HepG2 (cell line): ENCODE results near the gene ABHD3. TPM values are rescaled to one million over a fixed set of nuclear protein-coding genes. Genes with fewer than 3 reads are reported as not detected.

ENCODE experiments used
- ARNTL ChIP-seq: sonication (generic); formaldehyde crosslinking; IDR thresholded peaks from 2 replicates; pipeline ENCODE4 v1.4.0; 2020; ENCODE audit warnings: mild to moderate bottlenecking, missing genetic modification reagents
- BRD4 ChIP-seq: sonication (generic); formaldehyde crosslinking; IDR thresholded peaks from 2 replicates; pipeline ENCODE4 v1.4.0; 2020; ENCODE audit warnings: missing genetic modification reagents
- CAMTA2 ChIP-seq: sonication (generic); formaldehyde crosslinking; IDR thresholded peaks from 2 replicates; pipeline ENCODE4 v1.4.0; 2020; ENCODE audit warnings: mild to moderate bottlenecking, missing genetic modification reagents, borderline replicate concordance
- FIP1L1 ChIP-seq: fragments of 200-400 bp; formaldehyde crosslinking; IDR thresholded peaks from 2 replicates; pipeline ENCODE4 v1.6.1; 2018; ENCODE audit warnings: low read depth, mild to moderate bottlenecking, low read length, moderate library complexity, borderline replicate concordance; ENCODE audit not compliant: insufficient read depth
- HIVEP1 ChIP-seq: sonication (generic); formaldehyde crosslinking; IDR thresholded peaks from 2 replicates; pipeline ENCODE4 v1.4.0; 2020; ENCODE audit warnings: mild to moderate bottlenecking, missing genetic modification reagents
- IKZF1 ChIP-seq: fragments of 450-650 bp; IDR thresholded peaks from 2 replicates; pipeline ENCODE4 v1.7.1; 2016
- KDM5A ChIP-seq: fragments of 200-600 bp; sonication (generic); IDR thresholded peaks from 2 replicates; pipeline ENCODE4 v1.7.0; 2018; ENCODE audit warnings: antibody characterized with exemption, mild to moderate bottlenecking, low read length, borderline replicate concordance
- MXD3 ChIP-seq: IDR thresholded peaks from 2 replicates; pipeline ENCODE4 v1.6.1; 2016; ENCODE audit warnings: mild to moderate bottlenecking, missing biosample characterization, missing genetic modification reagents
- NFE2 ChIP-seq: sonication (generic); formaldehyde crosslinking; IDR thresholded peaks from 2 replicates; pipeline ENCODE4 v1.4.0; 2020; ENCODE audit warnings: missing genetic modification reagents
- NR2F1 ChIP-seq, 2 experiments: fragments of 450-650 bp in 1 of 2; formaldehyde crosslinking in 1 of 2; IDR thresholded peaks; 2 replicates each; pipeline versions ENCODE4 v1.5.0 to v1.6.1; 2016 to 2020; ENCODE audit warnings: mild to moderate bottlenecking in 1 of 2, missing compliant biosample characterization in 1 of 2, missing genetic modification reagents in 1 of 2, moderate library complexity in 1 of 2
- ONECUT2 ChIP-seq: sonication (generic); formaldehyde crosslinking; IDR thresholded peaks from 2 replicates; pipeline ENCODE4 v1.4.0; 2020; ENCODE audit warnings: missing genetic modification reagents
- PHF8 ChIP-seq: sonication (generic); formaldehyde crosslinking; IDR thresholded peaks from 2 replicates; pipeline ENCODE4 v1.5.0; 2020; ENCODE audit warnings: missing genetic modification reagents
- SALL1 ChIP-seq: sonication (generic); formaldehyde crosslinking; IDR thresholded peaks from 2 replicates; pipeline ENCODE4 v1.8.0; 2022; ENCODE audit warnings: mild to moderate bottlenecking, missing genetic modification reagents
- SKI ChIP-seq: fragments of 450-650 bp; IDR thresholded peaks from one replicate; pipeline ENCODE4 v1.6.1; 2018; ENCODE audit warnings: mild to moderate bottlenecking; ENCODE audit not compliant: partially characterized antibody
- TBP ChIP-seq: sonication (generic); formaldehyde crosslinking; IDR thresholded peaks from 2 replicates; pipeline ENCODE4 v1.5.0; 2020; ENCODE audit warnings: missing genetic modification reagents
- TMF1 ChIP-seq: sonication (generic); formaldehyde crosslinking; IDR thresholded peaks from 2 replicates; pipeline ENCODE4 v1.8.1; 2022; ENCODE audit warnings: low read depth, missing genetic modification reagents
- TOE1 ChIP-seq: sonication (generic); formaldehyde crosslinking; IDR thresholded peaks from 2 replicates; pipeline ENCODE4 v1.4.0; 2020; ENCODE audit warnings: mild to moderate bottlenecking, missing genetic modification reagents
- XRCC5 ChIP-seq: fragments of 200-400 bp; formaldehyde crosslinking; optimal IDR thresholded peaks from 2 replicates; pipeline ENCODE3; 2017; ENCODE audit warnings: mild to moderate bottlenecking, low read length
- ZNF205 ChIP-seq: IDR thresholded peaks from 2 replicates; pipeline ENCODE4 v1.6.1; 2018; ENCODE audit warnings: missing biosample characterization, missing genetic modification reagents
- ZNF253 ChIP-seq: sonication (generic); formaldehyde crosslinking; IDR thresholded peaks from 2 replicates; pipeline ENCODE4 v1.8.0; 2022; ENCODE audit warnings: mild to moderate bottlenecking, missing genetic modification reagents, borderline replicate concordance
- ZNF317 ChIP-seq: sonication (generic); formaldehyde crosslinking; IDR thresholded peaks from 2 replicates; pipeline ENCODE4 v1.5.0; 2020; ENCODE audit warnings: mild to moderate bottlenecking, missing genetic modification reagents
- ZNF713 ChIP-seq: sonication (generic); formaldehyde crosslinking; IDR thresholded peaks from 2 replicates; pipeline ENCODE4 v1.4.0; 2020; ENCODE audit warnings: mild to moderate bottlenecking, missing genetic modification reagents
- polyA plus RNA-seq, 8 experiments: library from polyadenylated mRNA; depleted of rRNA in 3 of 8; stranded (reverse) in 7 of 8; unstranded in 1 of 8; fragments of >200 nt; fragmentation: Illumina TruSeq in 4 of 8; extraction: Trizol in 4 of 8; gene quantifications; 2 replicates each; pipeline versions ENCODE4 v1.2.1 to v1.2.3, GENCODE V29; 2011 to 2016; ENCODE audit warnings: low read depth in 4 of 8, missing spikeins in 1 of 8, mixed read lengths in 1 of 8; ENCODE audit not compliant: insufficient read depth in 1 of 8
- total RNA-seq, 5 experiments: library from RNA; depleted of rRNA; stranded (reverse); fragments of >200 nt; fragmentation: Illumina TruSeq; extraction: Trizol; gene quantifications; 2 replicates each; pipeline ENCODE4 v1.2.3, GENCODE V29; 2016; ENCODE audit warnings: low read depth in 1 of 5
- TF ChIP-seq, protein P1 (sequence below): sonication (generic); formaldehyde crosslinking; IDR thresholded peaks from 2 replicates; pipeline ENCODE4 v1.9.0; 2022; ENCODE audit warnings: missing genetic modification reagents, mild to moderate bottlenecking, borderline replicate concordance
- TF ChIP-seq, protein P2 (sequence below): sonication (generic); formaldehyde crosslinking; IDR thresholded peaks from 2 replicates; pipeline ENCODE4 v1.5.1; 2020; ENCODE audit warnings: missing genetic modification reagents, mild to moderate bottlenecking, borderline replicate concordance
- TF ChIP-seq, protein P3 (sequence below): IDR thresholded peaks from 2 replicates; pipeline ENCODE4 v1.6.1; 2012; ENCODE audit warnings: inconsistent platforms

The ABHD3 gene
- total and polyA plus RNA-seq, 2 of the 13 experiments (the other 11 are each of a cell fraction or from before 2014, with no cell fraction given), result 32.1 to 40.2 TPM

DNA sequence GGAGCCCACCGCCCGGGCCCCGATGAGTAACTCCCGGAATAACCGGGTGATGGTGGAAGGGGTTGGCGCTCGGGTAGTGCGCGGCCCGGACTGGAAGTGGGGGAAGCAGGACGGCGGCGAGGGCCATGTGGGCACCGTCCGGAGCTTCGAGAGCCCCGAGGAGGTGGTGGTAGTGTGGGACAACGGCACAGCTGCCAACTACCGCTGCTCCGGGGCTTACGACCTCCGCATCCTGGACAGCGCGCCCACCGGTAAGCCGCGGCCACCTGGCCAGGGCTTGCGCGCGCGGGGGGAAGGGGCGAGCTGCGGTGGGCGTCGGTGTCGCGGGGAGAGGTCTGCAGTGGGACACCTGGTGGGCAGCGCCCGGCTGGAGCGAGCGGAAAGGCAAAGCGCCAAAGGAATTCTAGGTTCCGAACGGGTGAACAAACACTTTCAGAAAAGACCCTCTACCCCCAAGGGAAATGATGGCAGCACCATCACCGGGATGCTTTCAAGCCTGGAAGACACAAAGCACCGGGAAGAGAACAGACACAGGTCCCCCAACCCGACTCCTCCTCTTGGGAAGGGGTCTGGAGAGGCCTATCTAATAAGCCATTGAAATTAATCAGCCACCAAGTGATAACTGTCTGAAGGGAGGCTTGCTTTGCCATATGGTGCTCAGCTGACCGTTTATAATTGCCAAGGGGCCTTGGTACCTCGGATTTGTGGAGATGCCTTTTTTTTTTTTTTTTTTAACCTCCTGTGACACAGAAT is 37.2 kb upstream of the ABHD3 start (continued):
- TF ChIP-seq, protein P1, sequence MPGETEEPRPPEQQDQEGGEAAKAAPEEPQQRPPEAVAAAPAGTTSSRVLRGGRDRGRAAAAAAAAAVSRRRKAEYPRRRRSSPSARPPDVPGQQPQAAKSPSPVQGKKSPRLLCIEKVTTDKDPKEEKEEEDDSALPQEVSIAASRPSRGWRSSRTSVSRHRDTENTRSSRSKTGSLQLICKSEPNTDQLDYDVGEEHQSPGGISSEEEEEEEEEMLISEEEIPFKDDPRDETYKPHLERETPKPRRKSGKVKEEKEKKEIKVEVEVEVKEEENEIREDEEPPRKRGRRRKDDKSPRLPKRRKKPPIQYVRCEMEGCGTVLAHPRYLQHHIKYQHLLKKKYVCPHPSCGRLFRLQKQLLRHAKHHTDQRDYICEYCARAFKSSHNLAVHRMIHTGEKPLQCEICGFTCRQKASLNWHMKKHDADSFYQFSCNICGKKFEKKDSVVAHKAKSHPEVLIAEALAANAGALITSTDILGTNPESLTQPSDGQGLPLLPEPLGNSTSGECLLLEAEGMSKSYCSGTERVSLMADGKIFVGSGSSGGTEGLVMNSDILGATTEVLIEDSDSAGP (CRISPR knock-in tag), result peak; percentile 59; the same call in 1 of the 2 replicates
- TF ChIP-seq IKZF1, result no peak
- no peak for TF ChIP-seq HIVEP1 (CRISPR knock-in tag)
- TF ChIP-seq NR2F1 (CRISPR knock-in tag; IDR thresholded peaks at IDR 0.05), result no peak
- TF ChIP-seq TBP (CRISPR knock-in tag), result no peak
- TF ChIP-seq, protein P2, sequence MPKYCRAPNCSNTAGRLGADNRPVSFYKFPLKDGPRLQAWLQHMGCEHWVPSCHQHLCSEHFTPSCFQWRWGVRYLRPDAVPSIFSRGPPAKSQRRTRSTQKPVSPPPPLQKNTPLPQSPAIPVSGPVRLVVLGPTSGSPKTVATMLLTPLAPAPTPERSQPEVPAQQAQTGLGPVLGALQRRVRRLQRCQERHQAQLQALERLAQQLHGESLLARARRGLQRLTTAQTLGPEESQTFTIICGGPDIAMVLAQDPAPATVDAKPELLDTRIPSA, result no peak
- TF ChIP-seq XRCC5, result peak; percentile 69
- TF ChIP-seq ZNF205 (CRISPR knock-in tag), result no peak
- no peak for TF ChIP-seq FIP1L1
- no peak for TF ChIP-seq BRD4 (CRISPR knock-in tag)
- TF ChIP-seq ONECUT2, result no peak
- no peak for TF ChIP-seq ZNF713 (CRISPR knock-in tag)
- TF ChIP-seq KDM5A, result 0 out of 2 replicates have a peak, but pooled peaks have one; percentile 14
- no peak for TF ChIP-seq CAMTA2
- no peak for TF ChIP-seq TMF1 (CRISPR knock-in tag)
- peak; percentile 43; the same call in 1 of the 2 replicates for TF ChIP-seq SALL1 (CRISPR knock-in tag)
- TF ChIP-seq PHF8, result peak; percentile 38
- TF ChIP-seq TOE1 (CRISPR knock-in tag), result no peak
- peak; percentile 32; the same call in 1 of the 2 replicates for TF ChIP-seq ZNF317 (CRISPR knock-in tag)
- no peak for TF ChIP-seq SKI
- TF ChIP-seq, protein P3, sequence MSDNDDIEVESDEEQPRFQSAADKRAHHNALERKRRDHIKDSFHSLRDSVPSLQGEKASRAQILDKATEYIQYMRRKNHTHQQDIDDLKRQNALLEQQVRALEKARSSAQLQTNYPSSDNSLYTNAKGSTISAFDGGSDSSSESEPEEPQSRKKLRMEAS, result 0 out of 2 replicates have a peak, but pooled peaks have one; percentile 34
- no peak for TF ChIP-seq NFE2 (CRISPR knock-in tag)
- no peak for TF ChIP-seq ZNF253 (CRISPR knock-in tag)
- TF ChIP-seq MXD3 (CRISPR knock-in tag), result no peak
- no peak for TF ChIP-seq ARNTL (CRISPR knock-in tag)
